K562 (cell line): ENCODE results near the gene ATF4. TPM values are rescaled to one million over a fixed set of nuclear protein-coding genes. Genes with fewer than 3 reads are reported as not detected.
A peak's percentile ranks its signal among the peaks of the same experiment; 100 is the strongest.

ENCODE experiments used
- ARID2 ChIP-seq: fragments of 450-650 bp; IDR thresholded peaks from 2 replicates; pipeline ENCODE4 v1.6.1; 2017; ENCODE audit warnings: antibody characterized with exemption, mild to moderate bottlenecking
- CBX5 ChIP-seq: IDR thresholded peaks from 2 replicates; pipeline ENCODE4 v1.6.1; 2014; ENCODE audit warnings: low read depth, borderline replicate concordance
- EHMT2 ChIP-seq: fragments of 450-650 bp; IDR thresholded peaks from 2 replicates; pipeline ENCODE4 v1.6.1; 2018; ENCODE audit warnings: antibody characterized with exemption
- FOXJ3 ChIP-seq: sonication (generic); formaldehyde crosslinking; IDR thresholded peaks from 2 replicates; pipeline ENCODE4 v1.4.0; 2020; ENCODE audit warnings: mild to moderate bottlenecking, missing genetic modification reagents
- NFRKB ChIP-seq: fragments of 450-650 bp; IDR thresholded peaks from 2 replicates; pipeline ENCODE4 v1.6.1; 2016; ENCODE audit warnings: low read depth
- NRF1 ChIP-seq, 2 experiments: fragments of 450-650 bp; IDR thresholded peaks in 1 of 2; conservative IDR thresholded peaks in 1 of 2; 2 replicates each; pipeline ENCODE4 v1.6.1; 2014; ENCODE audit warnings: mild to moderate bottlenecking in 2 of 2
- POLR2A ChIP-seq: fragments of 450-650 bp; conservative IDR thresholded peaks from 2 replicates; pipeline ENCODE4 v1.6.1; 2016
- SETDB1 ChIP-seq: IDR thresholded peaks from one replicate; pipeline ENCODE4 v1.6.1; 2012; ENCODE audit warnings: low read length, control low read depth, inconsistent platforms
- STAT5B ChIP-seq: fragments of 250-450 bp; sonication (Bioruptor Pico); IDR thresholded peaks from 2 replicates; pipeline ENCODE4 v1.8.0; 2021; ENCODE audit warnings: mild to moderate bottlenecking, inconsistent platforms
- ZNF696 ChIP-seq: fragments of 250-450 bp; sonication (Bioruptor Pico); conservative IDR thresholded peaks from 2 replicates; pipeline ENCODE4 v1.4.0; 2020; ENCODE audit warnings: mild to moderate bottlenecking, moderate library complexity
- polyA plus RNA-seq, 8 experiments: library from polyadenylated mRNA; depleted of rRNA in 4 of 8; stranded (reverse) in 5 of 8; unstranded in 3 of 8; fragments of >200 nt; fragmentation: Nextera tagmentation in 2 of 8; fragmentation: Illumina TruSeq in 1 of 8; extraction: Ambion mirVana in 2 of 8; extraction: Trizol in 1 of 8; gene quantifications; 2 replicates each; pipeline versions ENCODE4 v1.2.1 to v1.2.3, GENCODE V29; 2011 to 2014; ENCODE audit warnings: inconsistent platforms in 1 of 8, missing spikeins in 1 of 8
- total RNA-seq, 7 experiments: library from RNA; depleted of rRNA in 6 of 7; stranded (reverse); fragments of >200 nt in 6 of 7; fragmentation: Illumina TruSeq in 2 of 7; extraction: Trizol in 2 of 7; gene quantifications; 2 replicates each; pipeline versions ENCODE4 v1.2.1 to v1.2.3, GENCODE V29; 2011 to 2021; ENCODE audit warnings: low replicate concordance in 1 of 7
- TF ChIP-seq, protein P1 (sequence below): fragments of 450-650 bp; conservative IDR thresholded peaks from 2 replicates; pipeline ENCODE4 v1.6.1; 2016; ENCODE audit warnings: missing genetic modification characterization, low read depth, mild to moderate bottlenecking, control low read depth, missing compliant biosample characterization
- TF ChIP-seq, protein P2 (sequence below): conservative IDR thresholded peaks from 2 replicates; pipeline ENCODE4 v1.6.1; 2011; ENCODE audit warnings: low read depth, mild to moderate bottlenecking, low read length; ENCODE audit not compliant: control insufficient read depth
- TF ChIP-seq, protein P3 (sequence below): fragments of 450-650 bp; IDR thresholded peaks from 2 replicates; pipeline ENCODE4 v1.7.0; 2016; ENCODE audit warnings: borderline replicate concordance
- TF ChIP-seq, protein P4 (sequence below): fragments of 250-450 bp; sonication (Bioruptor Pico); IDR thresholded peaks from 2 replicates; pipeline ENCODE4 v1.8.0; 2022; ENCODE audit warnings: inconsistent platforms, mild to moderate bottlenecking, moderate library complexity, borderline replicate concordance
- TF ChIP-seq, protein P5 (sequence below): sonication (generic); formaldehyde crosslinking; IDR thresholded peaks from 2 replicates; pipeline ENCODE4 v1.8.0; 2023; ENCODE audit warnings: mild to moderate bottlenecking, missing genetic modification reagents
- TF ChIP-seq, protein P6 (sequence below): fragments of 450-650 bp; IDR thresholded peaks from one replicate; pipeline ENCODE4 v1.6.1; 2018; ENCODE audit warnings: mild to moderate bottlenecking, moderate library complexity; ENCODE audit not compliant: partially characterized antibody

ATF4 gene
- total and polyA plus RNA-seq, 9 of the 15 experiments (the other 6 are each of a cell fraction or from before 2014, with no cell fraction given) = 93.1 to 723 (median 355) TPM

DNA sequence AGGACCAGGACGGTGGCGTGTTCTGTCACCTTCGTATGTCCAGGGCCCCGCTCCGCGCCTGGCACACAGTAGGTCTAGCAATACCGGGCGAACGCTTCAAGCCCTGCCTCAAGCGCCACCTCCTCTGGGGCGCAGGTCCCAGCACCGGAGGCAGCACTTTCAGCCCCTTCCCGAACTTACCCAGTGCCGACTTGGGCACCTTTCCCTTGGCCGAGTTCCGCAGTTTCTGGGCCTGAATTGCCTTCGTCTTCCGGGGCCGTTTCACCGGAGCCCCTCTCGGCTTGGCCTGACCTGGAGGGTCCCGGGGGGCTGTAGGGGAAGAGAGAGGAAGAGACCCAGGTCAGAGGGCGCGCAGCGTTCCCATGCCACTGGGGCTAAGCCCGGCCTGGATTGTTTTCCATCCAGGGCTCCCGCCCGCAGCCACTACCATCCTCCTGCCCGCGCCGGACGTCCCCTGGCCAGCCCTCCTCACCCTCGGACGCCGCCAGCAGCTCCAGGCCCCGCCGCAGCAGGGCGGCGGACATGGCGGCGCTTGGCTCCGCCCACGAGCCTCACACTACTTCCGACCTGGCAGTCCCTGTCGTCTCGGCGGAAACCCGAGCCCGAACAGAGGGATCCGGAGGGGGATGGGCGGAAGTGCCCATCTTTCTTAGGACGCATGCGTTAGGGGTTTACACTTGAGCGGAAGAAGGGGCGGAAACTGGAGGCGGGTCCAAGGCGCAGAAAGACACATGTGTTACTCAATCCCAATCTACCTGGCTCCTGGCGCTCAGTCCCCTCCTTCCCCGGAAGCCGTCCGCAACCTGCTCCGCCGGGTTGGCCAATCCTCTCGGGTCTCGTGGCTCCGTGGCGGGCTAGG is 12.1 kb downstream of the ATF4 start, which contains the start of gene RPS19BP1 (continued):
- TF ChIP-seq FOXJ3 (CRISPR knock-in tag) (no peak), SETDB1 (no peak), CBX5 (no peak), STAT5B (CRISPR knock-in tag) (no peak), ARID2 (no peak), EHMT2 (no peak), NFRKB (0 out of 2 replicates have a peak, but pooled peaks have one; percentile 31), ZNF696 (CRISPR knock-in tag) (no peak), NRF1 (conservative IDR thresholded peaks at IDR 0.05 in 1 of 2, IDR thresholded peaks at IDR 0.05 in 1 of 2) (peak; percentile 94 to 95), POLR2A (peak; percentile 88)
- TF ChIP-seq, protein P1, sequence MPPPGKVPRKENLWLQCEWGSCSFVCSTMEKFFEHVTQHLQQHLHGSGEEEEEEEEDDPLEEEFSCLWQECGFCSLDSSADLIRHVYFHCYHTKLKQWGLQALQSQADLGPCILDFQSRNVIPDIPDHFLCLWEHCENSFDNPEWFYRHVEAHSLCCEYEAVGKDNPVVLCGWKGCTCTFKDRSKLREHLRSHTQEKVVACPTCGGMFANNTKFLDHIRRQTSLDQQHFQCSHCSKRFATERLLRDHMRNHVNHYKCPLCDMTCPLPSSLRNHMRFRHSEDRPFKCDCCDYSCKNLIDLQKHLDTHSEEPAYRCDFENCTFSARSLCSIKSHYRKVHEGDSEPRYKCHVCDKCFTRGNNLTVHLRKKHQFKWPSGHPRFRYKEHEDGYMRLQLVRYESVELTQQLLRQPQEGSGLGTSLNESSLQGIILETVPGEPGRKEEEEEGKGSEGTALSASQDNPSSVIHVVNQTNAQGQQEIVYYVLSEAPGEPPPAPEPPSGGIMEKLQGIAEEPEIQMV (tag) = no peak
- TF ChIP-seq, protein P2, sequence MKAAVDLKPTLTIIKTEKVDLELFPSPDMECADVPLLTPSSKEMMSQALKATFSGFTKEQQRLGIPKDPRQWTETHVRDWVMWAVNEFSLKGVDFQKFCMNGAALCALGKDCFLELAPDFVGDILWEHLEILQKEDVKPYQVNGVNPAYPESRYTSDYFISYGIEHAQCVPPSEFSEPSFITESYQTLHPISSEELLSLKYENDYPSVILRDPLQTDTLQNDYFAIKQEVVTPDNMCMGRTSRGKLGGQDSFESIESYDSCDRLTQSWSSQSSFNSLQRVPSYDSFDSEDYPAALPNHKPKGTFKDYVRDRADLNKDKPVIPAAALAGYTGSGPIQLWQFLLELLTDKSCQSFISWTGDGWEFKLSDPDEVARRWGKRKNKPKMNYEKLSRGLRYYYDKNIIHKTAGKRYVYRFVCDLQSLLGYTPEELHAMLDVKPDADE = no peak; the same call in 1 of the 2 replicates
- TF ChIP-seq, protein P3, sequence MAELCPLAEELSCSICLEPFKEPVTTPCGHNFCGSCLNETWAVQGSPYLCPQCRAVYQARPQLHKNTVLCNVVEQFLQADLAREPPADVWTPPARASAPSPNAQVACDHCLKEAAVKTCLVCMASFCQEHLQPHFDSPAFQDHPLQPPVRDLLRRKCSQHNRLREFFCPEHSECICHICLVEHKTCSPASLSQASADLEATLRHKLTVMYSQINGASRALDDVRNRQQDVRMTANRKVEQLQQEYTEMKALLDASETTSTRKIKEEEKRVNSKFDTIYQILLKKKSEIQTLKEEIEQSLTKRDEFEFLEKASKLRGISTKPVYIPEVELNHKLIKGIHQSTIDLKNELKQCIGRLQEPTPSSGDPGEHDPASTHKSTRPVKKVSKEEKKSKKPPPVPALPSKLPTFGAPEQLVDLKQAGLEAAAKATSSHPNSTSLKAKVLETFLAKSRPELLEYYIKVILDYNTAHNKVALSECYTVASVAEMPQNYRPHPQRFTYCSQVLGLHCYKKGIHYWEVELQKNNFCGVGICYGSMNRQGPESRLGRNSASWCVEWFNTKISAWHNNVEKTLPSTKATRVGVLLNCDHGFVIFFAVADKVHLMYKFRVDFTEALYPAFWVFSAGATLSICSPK = no peak
- TF ChIP-seq, protein P4, sequence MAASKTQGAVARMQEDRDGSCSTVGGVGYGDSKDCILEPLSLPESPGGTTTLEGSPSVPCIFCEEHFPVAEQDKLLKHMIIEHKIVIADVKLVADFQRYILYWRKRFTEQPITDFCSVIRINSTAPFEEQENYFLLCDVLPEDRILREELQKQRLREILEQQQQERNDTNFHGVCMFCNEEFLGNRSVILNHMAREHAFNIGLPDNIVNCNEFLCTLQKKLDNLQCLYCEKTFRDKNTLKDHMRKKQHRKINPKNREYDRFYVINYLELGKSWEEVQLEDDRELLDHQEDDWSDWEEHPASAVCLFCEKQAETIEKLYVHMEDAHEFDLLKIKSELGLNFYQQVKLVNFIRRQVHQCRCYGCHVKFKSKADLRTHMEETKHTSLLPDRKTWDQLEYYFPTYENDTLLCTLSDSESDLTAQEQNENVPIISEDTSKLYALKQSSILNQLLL = no peak
- TF ChIP-seq, protein P5, sequence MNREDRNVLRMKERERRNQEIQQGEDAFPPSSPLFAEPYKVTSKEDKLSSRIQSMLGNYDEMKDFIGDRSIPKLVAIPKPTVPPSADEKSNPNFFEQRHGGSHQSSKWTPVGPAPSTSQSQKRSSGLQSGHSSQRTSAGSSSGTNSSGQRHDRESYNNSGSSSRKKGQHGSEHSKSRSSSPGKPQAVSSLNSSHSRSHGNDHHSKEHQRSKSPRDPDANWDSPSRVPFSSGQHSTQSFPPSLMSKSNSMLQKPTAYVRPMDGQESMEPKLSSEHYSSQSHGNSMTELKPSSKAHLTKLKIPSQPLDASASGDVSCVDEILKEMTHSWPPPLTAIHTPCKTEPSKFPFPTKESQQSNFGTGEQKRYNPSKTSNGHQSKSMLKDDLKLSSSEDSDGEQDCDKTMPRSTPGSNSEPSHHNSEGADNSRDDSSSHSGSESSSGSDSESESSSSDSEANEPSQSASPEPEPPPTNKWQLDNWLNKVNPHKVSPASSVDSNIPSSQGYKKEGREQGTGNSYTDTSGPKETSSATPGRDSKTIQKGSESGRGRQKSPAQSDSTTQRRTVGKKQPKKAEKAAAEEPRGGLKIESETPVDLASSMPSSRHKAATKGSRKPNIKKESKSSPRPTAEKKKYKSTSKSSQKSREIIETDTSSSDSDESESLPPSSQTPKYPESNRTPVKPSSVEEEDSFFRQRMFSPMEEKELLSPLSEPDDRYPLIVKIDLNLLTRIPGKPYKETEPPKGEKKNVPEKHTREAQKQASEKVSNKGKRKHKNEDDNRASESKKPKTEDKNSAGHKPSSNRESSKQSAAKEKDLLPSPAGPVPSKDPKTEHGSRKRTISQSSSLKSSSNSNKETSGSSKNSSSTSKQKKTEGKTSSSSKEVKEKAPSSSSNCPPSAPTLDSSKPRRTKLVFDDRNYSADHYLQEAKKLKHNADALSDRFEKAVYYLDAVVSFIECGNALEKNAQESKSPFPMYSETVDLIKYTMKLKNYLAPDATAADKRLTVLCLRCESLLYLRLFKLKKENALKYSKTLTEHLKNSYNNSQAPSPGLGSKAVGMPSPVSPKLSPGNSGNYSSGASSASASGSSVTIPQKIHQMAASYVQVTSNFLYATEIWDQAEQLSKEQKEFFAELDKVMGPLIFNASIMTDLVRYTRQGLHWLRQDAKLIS (CRISPR knock-in tag) = peak; percentile 52; the same call in 1 of the 2 replicates
- TF ChIP-seq, protein P6, sequence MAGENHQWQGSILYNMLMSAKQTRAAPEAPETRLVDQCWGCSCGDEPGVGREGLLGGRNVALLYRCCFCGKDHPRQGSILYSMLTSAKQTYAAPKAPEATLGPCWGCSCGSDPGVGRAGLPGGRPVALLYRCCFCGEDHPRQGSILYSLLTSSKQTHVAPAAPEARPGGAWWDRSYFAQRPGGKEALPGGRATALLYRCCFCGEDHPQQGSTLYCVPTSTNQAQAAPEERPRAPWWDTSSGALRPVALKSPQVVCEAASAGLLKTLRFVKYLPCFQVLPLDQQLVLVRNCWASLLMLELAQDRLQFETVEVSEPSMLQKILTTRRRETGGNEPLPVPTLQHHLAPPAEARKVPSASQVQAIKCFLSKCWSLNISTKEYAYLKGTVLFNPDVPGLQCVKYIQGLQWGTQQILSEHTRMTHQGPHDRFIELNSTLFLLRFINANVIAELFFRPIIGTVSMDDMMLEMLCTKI = no peak
